HG02610 (cell line): ENCODE data around the gene GPR157.
"Not testable (repeated sequence)": the region's sequence is repeated elsewhere in the genome, so short reads cannot be mapped to it uniquely, and the experiment has no call there.

Experiments
- ATAC-seq: cut with Tn5 transposase; IDR thresholded peaks from one replicate; pipeline ENCODE4 v1.9.1; 2021; ENCODE audit warnings: mild to moderate bottlenecking, moderate library complexity; ENCODE audit not compliant: unreplicated experiment

Gene GPR157

DNA sequence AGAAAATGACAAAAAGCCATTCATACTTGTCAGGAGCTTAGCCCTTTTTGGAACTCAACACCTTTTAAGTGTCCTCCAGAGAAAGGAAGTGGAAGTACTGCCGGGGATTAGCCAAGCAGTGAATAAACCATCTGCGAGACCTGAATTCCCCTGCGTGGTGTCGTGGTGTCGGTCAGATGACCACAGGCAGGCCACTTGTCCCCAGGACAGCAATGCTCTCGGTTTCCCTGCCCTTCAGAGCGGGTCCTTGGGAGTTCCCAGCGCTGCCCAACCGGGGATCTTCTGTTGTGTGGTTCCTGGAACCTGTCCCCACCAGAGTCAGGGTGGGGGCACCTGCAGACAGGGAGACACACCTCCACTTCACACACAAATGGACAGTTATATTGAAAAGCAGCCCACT is 9.2 kb downstream of the GPR157 start:
- ATAC-seq = peak; percentile 48

DNA sequence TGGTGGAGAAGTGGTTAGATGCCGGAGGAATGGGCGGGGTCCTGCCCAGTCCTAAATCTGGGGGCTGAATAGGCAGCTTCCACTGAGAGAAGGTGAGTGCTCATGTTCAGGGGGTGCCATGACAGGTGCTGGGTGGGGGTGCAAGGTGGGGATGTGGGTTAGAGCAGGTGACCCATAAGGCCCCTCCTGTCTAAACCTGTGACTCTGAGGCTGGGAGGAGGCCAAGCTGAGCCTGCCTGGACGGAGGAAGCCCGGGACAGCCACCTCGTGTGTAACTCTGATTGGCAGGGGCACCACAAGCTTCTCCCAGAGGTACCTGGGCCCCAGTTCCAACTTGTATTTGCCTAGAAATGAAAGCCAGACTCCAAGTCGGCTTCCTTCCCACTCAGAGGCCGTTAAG is 10.7 kb downstream of the GPR157 start:
- no peak for ATAC-seq

DNA sequence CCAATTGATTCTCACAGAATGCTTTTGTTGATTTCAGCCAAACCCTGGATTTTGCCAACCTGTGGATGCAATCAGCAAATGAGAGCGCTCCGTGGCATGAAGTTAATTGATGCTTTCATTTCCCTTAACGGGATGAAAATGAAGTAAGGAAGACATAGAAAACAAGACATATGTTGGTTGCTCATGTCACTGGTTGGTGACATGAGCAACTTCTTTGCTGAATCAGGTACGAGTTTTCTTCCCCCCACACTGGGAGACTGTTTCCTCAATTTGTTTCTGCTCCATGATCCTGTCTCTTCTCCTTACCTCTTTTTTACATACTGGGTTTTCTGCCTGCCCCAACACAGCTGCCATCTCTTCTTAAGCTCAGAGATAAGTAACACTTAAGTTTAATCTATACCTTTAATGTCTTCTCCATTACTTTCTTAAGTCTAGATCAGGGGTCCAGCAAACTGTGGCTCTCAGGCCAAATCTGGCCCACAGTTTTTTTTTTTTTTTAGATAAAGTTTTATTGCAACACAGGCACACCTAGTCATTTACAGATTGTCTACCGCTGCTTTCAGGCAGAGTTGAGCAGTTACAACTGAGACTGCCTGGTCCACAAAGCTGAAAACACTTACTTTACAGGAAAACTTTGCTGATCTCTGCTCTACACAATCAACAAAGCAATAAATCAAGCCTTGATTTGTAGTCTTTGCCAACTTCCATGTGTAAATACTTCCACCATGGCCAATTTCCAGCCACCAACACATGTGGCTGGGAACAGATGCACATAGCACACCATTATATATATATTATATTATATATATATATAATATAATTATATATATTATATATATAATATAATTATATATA is 13.3 kb downstream of the GPR157 start:
- no peak for ATAC-seq

DNA sequence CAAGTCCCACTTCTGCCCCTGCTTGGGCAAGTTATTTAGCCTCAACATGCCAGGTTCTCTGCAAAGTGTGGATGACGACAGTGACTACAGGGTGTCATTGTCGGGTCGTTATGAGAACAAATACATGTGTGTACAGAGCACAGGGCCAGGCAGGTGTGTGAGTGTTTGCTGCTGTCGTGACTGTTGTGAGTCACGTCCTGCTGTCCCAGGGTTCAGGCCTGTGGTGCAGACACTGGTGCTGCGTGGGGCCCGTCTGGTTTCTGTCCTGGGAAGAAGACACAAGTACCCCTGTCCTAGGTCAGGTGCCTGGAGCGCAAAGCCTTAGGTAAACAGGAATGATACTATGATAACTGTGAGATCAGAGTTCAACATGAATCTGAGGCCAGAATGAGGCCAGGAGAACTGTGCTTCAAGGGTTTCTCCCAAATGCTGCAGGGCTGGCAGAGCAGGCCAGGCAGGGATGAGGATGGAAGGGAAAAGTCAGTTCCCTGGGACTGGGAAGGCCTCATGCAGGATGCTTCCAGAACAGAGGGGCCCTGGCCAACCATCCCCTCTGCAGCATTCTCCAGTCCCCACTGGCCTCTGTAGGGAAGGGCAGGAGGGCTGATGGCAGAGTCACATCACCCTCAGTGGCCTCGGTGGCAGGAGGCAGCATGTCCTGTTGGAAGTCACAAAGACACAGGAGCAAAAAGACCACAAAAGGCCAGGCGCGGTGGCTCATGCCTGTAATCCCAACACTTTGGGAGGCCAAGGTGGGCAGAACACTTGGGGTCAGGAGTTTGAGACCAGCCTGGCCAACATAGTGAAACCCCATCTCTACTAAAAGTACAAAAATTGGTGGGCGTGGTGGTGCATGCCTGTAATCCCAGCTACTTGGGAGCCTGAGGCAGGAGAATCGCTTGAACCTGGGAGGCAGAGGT is 15.7 kb downstream of the GPR157 start:
- ATAC-seq = no peak

- no peak for ATAC-seq
Observed at GRCh38 chr1:9111957-9112356, 16.9 kb downstream of the GPR157 start.

DNA sequence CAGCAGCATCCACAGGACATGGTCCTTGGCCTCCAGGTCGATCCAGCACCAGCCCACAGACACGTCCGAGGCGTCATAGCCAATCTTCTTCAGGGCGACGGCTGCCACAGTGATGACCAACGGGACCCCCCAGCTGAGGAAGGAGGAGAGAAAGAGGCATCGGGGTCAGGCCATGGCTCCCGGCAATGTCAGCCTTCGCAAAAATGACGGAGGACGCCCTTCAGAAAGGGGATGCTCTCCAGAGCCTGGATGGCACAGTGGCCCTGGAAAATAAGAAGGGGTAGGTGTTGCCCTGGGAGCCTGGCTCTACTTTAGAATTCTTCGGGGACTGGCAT is 17.6 kb downstream of the GPR157 start:
- ATAC-seq = no peak

GRCh38 chr1:9110669-9111356 is 18.1 kb downstream of the GPR157 start:
- ATAC-seq = peak; percentile 44

- no peak for ATAC-seq
Observed at GRCh38 chr1:9108056-9108665, 20.7 kb downstream of the GPR157 start.

DNA sequence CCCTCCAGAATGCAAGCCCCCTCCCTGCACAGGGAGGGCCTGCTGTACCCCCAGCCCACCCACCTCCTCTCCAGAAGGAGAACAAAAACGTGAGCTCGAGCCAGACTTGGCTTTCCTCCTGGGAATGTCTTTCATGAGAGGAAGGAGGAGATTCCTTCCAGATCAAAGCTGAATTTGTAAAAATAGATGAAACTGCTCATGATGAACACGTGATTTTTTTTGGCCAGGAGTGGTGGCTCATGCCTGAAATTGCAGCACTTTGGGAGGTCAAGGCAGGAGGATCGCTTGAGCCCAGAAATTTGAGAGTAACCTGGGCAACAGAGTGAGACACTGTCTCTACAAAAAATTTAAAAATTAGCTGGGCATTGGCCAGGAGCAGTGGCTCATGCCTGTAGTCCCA is 21.8 kb downstream of the GPR157 start:
- no peak for ATAC-seq

GRCh38 chr1:9106286-9106685 is 22.6 kb downstream of the GPR157 start:
- ATAC-seq = no peak

- no peak for ATAC-seq
Observed at GRCh38 chr1:9105336-9105867, 23.5 kb downstream of the GPR157 start.

DNA sequence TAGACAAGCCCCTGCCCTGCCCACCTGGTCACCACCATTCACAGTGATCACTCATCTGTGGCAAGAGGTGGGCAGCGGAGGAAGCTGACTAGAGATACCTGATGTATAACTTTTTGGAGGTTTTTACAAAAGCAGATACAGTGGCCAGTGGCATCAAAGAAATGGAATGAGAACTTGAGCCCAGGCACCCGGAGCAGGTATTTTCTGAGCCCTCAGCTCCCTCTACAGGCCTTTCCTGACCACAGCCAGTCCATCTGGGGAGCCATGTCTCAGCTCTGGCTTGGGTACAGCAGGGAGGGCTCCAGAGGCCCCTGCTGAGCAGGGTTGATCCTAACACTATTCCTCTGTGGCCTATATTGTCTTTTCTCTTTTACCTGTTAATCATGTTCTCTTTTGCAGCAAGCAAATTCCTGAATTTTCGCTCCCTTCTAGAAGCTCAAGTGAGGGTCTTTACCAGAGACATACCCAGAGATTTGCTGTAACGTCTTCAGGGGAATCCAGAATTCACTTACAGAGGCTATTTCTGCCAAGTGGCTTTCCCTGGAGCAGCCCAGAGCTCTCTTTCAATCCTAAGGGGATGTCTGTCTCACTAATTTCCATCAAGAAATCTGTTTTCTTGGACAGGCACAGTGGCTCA is 27.3 kb downstream of the GPR157 start:
- peak; percentile 56 for ATAC-seq

- ATAC-seq = no peak
Observed at GRCh38 chr1:9100471-9101043, 28.3 kb downstream of the GPR157 start.

- no peak for ATAC-seq
Observed at GRCh38 chr1:9099555-9099954, 29.3 kb downstream of the GPR157 start.

DNA sequence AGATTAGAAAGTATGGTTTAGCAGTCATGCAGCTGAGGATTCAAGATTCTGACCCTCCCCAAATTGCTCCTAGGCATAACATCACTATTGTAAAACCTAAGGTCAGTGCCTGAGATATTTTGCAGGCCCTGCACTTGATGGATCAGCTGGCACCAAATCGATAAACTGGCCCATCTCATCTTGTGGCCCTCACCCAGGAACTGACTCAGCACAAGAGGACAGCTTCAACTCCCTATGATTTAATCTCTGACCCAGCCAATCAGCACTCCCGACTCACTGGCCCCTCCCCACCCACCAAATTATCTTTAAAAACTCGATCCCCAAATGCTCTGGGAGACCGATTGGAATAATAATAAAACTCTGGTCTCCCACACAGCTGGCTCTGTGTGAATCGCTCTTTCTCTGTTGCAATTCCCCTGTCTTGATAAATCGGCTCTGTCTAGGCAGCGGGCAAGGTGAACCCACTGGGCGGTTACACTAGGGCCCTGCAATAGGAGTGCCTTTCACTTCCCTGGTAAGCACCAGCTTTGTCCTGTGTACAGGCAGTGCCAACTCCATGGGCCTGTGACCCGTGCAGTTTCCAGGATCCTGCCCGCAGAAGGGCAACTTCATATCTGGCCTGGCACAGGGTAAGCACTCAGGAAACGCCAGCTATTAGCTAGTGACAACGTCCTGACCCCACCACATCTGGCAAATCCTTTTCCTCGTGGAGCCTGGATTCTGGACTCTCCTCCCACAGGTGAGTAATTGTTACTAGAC is 30.8 kb downstream of the GPR157 start:
- no peak for ATAC-seq

GRCh38 chr1:9095818-9096217 is 33.1 kb downstream of the GPR157 start:
- no peak for ATAC-seq

DNA sequence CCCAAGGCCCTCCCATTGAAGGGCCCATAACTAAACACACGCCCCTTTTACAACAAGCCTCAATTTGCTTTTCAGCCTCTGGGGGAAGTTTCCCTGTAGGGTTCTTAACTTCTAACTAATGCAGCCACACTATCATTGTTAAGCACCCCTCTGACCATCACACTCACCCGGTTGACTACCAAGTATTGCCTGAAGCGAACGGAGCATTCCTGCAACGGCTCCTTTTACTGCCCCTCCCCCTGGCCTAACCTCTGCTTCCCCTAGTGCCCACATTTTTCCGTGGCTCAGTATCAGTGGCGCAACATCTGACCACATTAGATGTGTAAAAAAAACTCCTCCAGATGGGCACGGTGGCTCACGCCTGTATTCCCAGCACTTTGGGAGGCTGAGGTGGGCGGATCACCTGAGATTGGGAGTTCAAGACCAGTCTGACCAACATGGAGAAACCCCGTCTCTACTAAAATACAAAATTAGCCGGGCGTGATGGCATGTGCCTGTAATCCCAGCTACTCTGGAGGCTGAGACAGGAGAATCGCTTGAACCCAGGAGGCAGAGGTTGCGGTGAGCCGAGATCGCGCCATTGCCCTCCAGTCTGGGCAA is 34.8 kb downstream of the GPR157 start:
- not testable (repeated sequence) for ATAC-seq

DNA sequence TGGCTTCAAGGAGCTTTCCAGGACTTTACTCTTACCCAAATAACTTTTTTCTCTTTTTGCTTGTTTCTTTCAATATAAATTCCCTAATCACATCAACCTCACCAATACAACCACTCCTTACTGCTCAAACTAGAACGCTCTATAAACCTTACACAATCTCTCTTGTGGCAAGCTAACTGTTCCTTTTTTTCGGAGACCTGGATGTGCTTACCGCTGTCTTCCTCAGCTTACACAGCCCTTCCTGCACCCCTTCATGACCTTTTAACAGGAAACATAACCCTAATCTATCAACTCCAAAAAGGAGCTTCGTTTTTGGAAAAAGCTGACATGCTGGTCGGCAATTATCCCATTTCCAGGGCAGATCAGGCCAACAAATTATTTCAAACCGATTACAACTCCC is 35.3 kb downstream of the GPR157 start:
- ATAC-seq = no peak

DNA sequence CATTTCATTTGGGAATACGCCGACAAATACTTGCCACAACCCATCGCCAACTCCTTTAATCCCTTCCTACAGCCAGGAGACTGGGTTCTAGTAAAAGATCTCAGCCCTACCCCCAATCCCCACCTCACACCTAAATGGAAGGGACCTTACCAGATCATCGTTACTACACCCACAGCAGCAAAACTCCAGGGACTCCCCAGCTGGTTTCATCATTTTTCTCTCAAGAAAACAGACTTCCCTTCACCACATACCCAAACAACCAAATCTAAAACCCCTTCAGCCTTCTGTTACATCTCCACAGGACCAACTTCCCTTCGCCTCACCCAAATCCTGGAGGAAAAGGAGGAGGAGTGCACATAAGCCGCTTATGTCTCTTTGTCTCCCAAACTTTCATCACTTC is 35.8 kb downstream of the GPR157 start:
- no peak for ATAC-seq
